Omental fat pad (tissue), 4 donors: ENCODE results near the gene LETM1. TPM values are rescaled to one million over a fixed set of nuclear protein-coding genes. Genes with fewer than 3 reads are reported as not detected.

ENCODE experiments used
- ATAC-seq: fragments of 150-250 bp; one replicate; pipeline ENCODE4 v1.9.1; 2016; ENCODE audit warnings: mild to moderate bottlenecking, moderate library complexity; ENCODE audit not compliant: low FRiP score
- DNase-seq: peaks from one replicate; pipeline ENCODE4 v3.0.0-alpha.2; 2019; ENCODE audit warnings: low spot score
- CTCF ChIP-seq, 3 donors: fragments of 450-650 bp; IDR thresholded peaks; one replicate each; pipeline ENCODE4 v1.5.1; 2016 to 2017; ENCODE audit warnings: antibody characterized with exemption in 3 of 3, mild to moderate bottlenecking in 3 of 3, moderate library complexity in 2 of 3
- total RNA-seq, 4 donors: library from RNA; depleted of rRNA; stranded (reverse); fragments of >200 nt; gene quantifications; one replicate each; pipeline ENCODE4 v1.1.0, GENCODE V29; 2016

Gene LETM1
- total RNA-seq, 4 donors from 2014 or later, result 42.2 to 104 (median 52.8) TPM

- ATAC-seq, result no peak
- no peak for DNase-seq
- no peak for TF ChIP-seq CTCF (IDR thresholded peaks at IDR 0.05)
These were observed 88.7 kb downstream of the LETM1 start for GRCh38 chr4:1767061-1767769.

- ATAC-seq (no peak), DNase-seq (no peak)
- TF ChIP-seq CTCF (IDR thresholded peaks at IDR 0.05), result no peak
These were observed 89.6 kb downstream of the LETM1 start for GRCh38 chr4:1766106-1767060.

- no peak for DNase-seq
- no peak for ATAC-seq
- no peak for TF ChIP-seq CTCF (IDR thresholded peaks at IDR 0.05)
These were observed 90.4 kb downstream of the LETM1 start for GRCh38 chr4:1765409-1766072.

GRCh38 chr4:1764670-1765069, 91.3 kb downstream of the LETM1 start:
- TF ChIP-seq CTCF (IDR thresholded peaks at IDR 0.05), result no peak
- ATAC-seq (no peak), DNase-seq (no peak)

GRCh38 chr4:1763550-1764080, 92.3 kb downstream of the LETM1 start:
- DNase-seq, result no peak
- TF ChIP-seq CTCF (IDR thresholded peaks at IDR 0.05), result no peak
- ATAC-seq, result peak; percentile 9

GRCh38 chr4:1763070-1763549, 92.8 kb downstream of the LETM1 start:
- no peak for TF ChIP-seq CTCF (IDR thresholded peaks at IDR 0.05)
- ATAC-seq (no peak), DNase-seq (no peak)
